HG02759 (cell line): ENCODE measurements around the gene TAF11L11.
"Not testable (repeated sequence)": the region's sequence is repeated elsewhere in the genome, so short reads cannot be mapped to it uniquely, and the experiment has no call there.

Experiments used
- ATAC-seq: cut with Tn5 transposase; IDR thresholded peaks from one replicate; pipeline ENCODE4 v1.9.1; 2021; ENCODE audit warnings: mild to moderate bottlenecking, moderate library complexity; ENCODE audit not compliant: unreplicated experiment

Gene TAF11L11

GRCh38 chr5:17603880-17604279 is at the start of gene TAF11L11:
TSS of gene TAF11L11 (plus strand) at chr5:17604183.
- ATAC-seq: not testable (repeated sequence)

GRCh38 chr5:17585658-17586057 is 18.3 kb upstream of the TAF11L11 start, which contains the start of gene TAF11L7:
TSS of gene TAF11L7 (minus strand) at chr5:17585758.
- not testable (repeated sequence) for ATAC-seq

GRCh38 chr5:17590860-17591259 is 13.1 kb upstream of the TAF11L11 start, which contains the start of gene TAF11L8:
TSS of gene TAF11L8 (minus strand) at chr5:17590960.
- ATAC-seq: not testable (repeated sequence)

- ATAC-seq: not testable (repeated sequence)
These were observed 9.7 kb upstream of the TAF11L11 start, which contains the start of gene TAF11L9 for GRCh38 chr5:17594255-17594654. TSS of gene TAF11L9 (minus strand) at chr5:17594394.

- ATAC-seq: not testable (repeated sequence)
These were observed 6.3 kb upstream of the TAF11L11 start, which contains the start of gene TAF11L10 for GRCh38 chr5:17597728-17598127. TSS of gene TAF11L10 (minus strand) at chr5:17597828.

- no peak for ATAC-seq
These were observed 968 bp downstream of the TAF11L11 start for GRCh38 chr5:17604951-17605350.

GRCh38 chr5:17607461-17607860 is 3.5 kb downstream of the TAF11L11 start:
- not testable (repeated sequence) for ATAC-seq

- not testable (repeated sequence) for ATAC-seq
These were observed 6.1 kb downstream of the TAF11L11 start, which contains the start of gene TAF11L12 for GRCh38 chr5:17610092-17610491. TSS of gene TAF11L12 (plus strand) at chr5:17610392.

- no peak for ATAC-seq
These were observed 11.1 kb downstream of the TAF11L11 start for GRCh38 chr5:17614872-17615605.

GRCh38 chr5:17619354-17619753 is 15.4 kb downstream of the TAF11L11 start:
- no peak for ATAC-seq

GRCh38 chr5:17620627-17621026 is 16.6 kb downstream of the TAF11L11 start:
- ATAC-seq: no peak

- no peak for ATAC-seq
These were observed 21.7 kb downstream of the TAF11L11 start for GRCh38 chr5:17625686-17626085.

GRCh38 chr5:17631788-17632187 is 27.8 kb downstream of the TAF11L11 start, which contains the start of gene TAF11L13:
TSS of gene TAF11L13 (plus strand) at chr5:17632088.
- ATAC-seq: not testable (repeated sequence)

GRCh38 chr5:17634160-17634559 is 30.2 kb downstream of the TAF11L11 start, which contains the start of gene TAF11L14:
TSS of gene TAF11L14 (plus strand) at chr5:17634460.
- ATAC-seq: no peak

- not testable (repeated sequence) for ATAC-seq
These were observed 45.2 kb downstream of the TAF11L11 start for GRCh38 chr5:17649232-17649631.

GRCh38 chr5:17655201-17655759 is 51.3 kb downstream of the TAF11L11 start:
- ATAC-seq: not testable (repeated sequence)
